Epidermal melanocyte (primary cell): Measurements from ENCODE around the gene FARP2.

Experiments used
- DNase-seq: peaks from one replicate; pipeline ENCODE4 v3.0.0; 2011; ENCODE audit warnings: low spot score; ENCODE audit not compliant: insufficient read length

FARP2 gene

GRCh38 chr2:241530571-241530970, 174.5 kb downstream of the FARP2 start:
- DNase-seq = no peak

GRCh38 chr2:241531161-241531722, 175.2 kb downstream of the FARP2 start:
- no peak for DNase-seq

DNA sequence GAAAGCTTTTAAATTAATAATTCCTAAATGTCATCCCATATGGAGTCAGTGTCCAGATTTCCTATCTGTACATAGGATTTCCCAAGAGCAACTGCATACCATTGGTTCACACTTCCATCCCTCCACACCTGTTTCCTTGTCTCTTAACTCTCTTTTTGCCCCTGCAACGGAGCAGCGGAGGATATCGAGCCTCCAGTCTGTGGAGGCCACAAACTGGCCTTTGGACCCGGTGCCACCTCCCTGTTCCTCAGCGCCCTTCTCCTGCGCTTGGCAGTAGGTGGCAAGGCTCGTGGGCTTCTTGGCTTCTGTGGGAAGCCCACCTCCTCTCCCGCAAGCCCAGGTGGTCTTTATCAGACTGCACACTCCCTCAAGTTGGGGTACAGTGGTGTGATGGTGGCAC, 176.1 kb downstream of the FARP2 start:
- no peak for DNase-seq

GRCh38 chr2:241532733-241533601, 176.9 kb downstream of the FARP2 start:
- no peak for DNase-seq

DNA sequence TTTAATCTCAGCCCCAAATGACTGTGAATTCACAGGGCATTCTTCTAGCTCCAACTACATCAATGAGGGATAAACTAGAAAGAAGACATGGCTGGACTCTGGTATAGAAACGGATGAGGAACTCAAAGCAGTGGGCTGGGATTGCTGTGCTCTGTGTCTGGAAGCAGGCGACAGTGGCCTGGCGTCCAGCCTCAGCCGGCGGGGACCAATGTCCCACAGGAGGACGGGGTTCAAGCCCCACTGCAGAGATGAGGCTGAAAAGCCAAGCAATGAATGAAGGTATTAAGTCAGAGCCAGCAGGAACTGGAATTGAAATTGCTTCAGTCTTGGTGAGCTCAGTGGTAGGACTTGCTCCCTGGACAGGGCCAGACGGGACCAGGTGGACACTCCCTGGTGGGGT, 178.2 kb downstream of the FARP2 start:
- DNase-seq = no peak

GRCh38 chr2:241534701-241535375, 178.8 kb downstream of the FARP2 start:
- no peak for DNase-seq

GRCh38 chr2:241535871-241536655, 180.0 kb downstream of the FARP2 start:
- DNase-seq = no peak

- DNase-seq = no peak
These were observed 182.9 kb downstream of the FARP2 start for GRCh38 chr2:241538838-241539615.

DNA sequence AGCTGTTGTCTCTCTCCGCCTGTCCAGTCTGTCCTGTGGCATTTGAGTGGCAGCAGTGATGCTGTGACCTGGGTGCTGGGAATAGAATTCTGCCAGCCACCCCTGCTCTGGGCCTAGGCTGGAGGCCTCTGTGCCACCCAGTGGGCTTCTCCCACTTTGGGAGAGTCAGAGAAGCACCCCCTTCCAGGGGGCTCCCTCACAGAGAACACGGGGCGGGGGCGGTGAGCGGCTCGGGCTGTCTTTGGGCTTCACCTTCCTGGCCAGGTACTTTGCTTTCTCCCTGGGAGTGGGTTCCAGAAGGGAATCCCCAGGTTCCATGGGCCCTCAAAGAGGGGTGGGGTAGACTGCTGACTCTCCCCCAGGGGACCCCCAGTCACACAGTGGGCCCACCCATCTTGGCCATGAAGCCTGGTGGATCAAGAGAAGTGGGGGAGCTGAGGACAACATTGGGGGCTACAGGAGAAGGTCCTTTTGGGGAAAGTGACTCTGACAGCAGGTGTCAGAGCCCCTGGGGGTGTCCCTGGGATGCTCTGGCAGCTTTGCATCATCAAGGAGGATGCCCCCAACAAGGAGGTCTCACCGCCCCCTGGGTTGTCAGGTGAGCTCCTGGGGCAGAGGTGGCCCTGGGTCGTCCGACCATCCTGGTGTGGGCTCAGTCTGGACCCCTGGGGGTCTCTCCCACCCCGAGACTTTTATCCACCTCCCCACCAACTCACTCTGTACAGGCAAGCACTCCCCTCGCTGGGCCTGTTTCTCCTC, 183.7 kb downstream of the FARP2 start:
- DNase-seq = no peak

DNA sequence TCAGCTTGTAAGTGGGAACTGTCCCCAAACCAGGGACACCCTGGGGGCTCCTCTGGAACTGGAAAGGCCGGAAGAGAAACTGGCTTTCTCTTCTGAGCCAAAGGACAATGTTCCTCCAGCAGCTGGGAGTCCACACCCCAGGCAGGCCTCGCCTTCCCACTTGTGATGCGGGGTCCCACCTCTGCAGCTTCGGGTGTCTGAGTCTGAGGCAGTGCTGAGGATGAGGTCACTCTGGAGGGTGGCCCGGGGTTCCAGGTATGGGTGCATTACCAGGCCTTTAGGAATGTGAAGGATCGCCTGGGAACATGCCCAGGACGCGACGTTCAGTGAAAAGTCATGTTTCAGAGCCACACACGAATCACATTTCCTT, 184.3 kb downstream of the FARP2 start:
- DNase-seq = no peak

DNA sequence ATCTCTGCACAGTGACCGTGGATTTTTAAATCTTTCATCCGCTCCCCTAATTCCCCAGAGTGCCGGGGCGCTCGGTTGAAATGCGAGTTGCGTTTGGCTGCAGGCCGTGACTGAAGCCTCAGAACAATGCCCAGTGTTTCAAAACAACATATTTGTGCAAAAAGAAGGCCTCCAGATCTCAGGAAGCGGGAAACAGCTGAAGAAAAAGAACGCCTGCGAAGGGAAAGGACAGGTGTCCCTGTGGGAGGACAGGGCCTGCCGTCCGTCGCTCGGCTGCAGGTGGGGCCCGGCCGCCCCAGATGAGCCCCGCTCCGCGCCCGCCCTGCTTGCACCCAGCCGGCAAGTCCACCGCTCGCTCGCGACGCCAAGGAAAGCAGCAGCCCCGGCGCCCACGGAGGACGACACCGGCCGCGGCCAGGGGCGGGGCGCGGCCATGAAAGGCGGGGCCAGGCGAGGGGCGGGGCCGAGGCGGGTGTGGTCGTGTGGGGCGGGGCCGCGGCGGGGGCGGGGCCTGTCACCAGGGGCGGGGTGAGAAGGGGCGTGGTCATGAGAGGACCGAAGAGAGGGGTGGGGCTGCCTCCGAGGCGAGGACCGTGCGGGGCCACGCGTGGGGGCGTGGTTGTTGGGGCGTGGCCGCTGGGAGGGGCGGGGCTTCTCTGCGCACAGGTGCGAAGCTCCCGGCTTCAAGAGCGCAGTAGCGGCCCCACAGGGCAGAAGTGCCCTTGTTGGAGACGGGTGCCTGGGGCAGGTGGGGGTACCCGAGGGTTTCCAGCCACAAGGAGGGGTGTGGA, 184.9 kb downstream of the FARP2 start:
- DNase-seq = no peak

GRCh38 chr2:241541564-241542277, 185.6 kb downstream of the FARP2 start:
- no peak for DNase-seq

DNA sequence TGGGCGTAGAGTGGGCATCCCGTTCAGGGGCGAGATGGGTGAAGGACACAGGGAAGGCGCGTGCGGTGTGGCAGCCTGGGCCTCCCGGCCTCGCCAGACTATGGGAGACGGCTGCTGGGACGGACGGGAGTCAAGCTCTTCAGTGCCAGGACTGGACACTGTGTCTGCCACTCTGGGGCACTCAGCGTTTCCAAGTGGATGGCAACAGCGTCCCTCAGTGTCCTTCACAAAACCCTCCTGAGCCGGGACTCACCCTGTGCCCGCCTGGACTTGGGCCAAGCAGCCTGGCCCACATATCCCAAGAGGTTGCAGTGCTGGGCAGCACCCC, 186.2 kb downstream of the FARP2 start:
- DNase-seq = no peak
